H9 (cell line): ENCODE data around the gene TFF3. TPM values are rescaled to one million over a fixed set of nuclear protein-coding genes. Genes with fewer than 3 reads are reported as not detected.

ENCODE experiments used
- DNase-seq: peaks from one replicate; pipeline ENCODE4 v3.0.0-alpha.2; 2017
- H2AFZ ChIP-seq: one replicate; pipeline ENCODE4 v1.6.1; 2013; ENCODE audit warnings: mild to moderate bottlenecking, low read length, control low read depth, moderate library complexity
- H2AK5ac ChIP-seq: 2 replicates; pipeline ENCODE4 v1.6.1; 2013; ENCODE audit warnings: low read length, control low read depth, mixed read lengths; ENCODE audit not compliant: insufficient read length
- H2BK120ac ChIP-seq: one replicate; pipeline ENCODE4 v1.6.1; 2013; ENCODE audit warnings: low read depth, mild to moderate bottlenecking, low read length, control low read depth, inconsistent platforms; ENCODE audit not compliant: poor library complexity, severe bottlenecking
- H2BK12ac ChIP-seq: 2 replicates; pipeline ENCODE4 v1.6.1; 2013; ENCODE audit warnings: low read length, control low read depth, mixed read lengths, low read depth; ENCODE audit not compliant: insufficient read length
- H2BK15ac ChIP-seq: 2 replicates; pipeline ENCODE4 v1.6.1; 2013; ENCODE audit warnings: low read depth, low read length, control low read depth
- H2BK20ac ChIP-seq: one replicate; pipeline ENCODE4 v1.6.1; 2013; ENCODE audit warnings: low read depth, mild to moderate bottlenecking, low read length, control low read depth, inconsistent platforms; ENCODE audit not compliant: poor library complexity, severe bottlenecking
- H2BK5ac ChIP-seq: 2 replicates; pipeline ENCODE4 v1.6.1; 2013; ENCODE audit warnings: low read length, control low read depth, mixed read lengths; ENCODE audit not compliant: insufficient read length
- H3K14ac ChIP-seq: 2 replicates; pipeline ENCODE4 v1.6.1; 2013; ENCODE audit warnings: low read length, control low read depth; ENCODE audit not compliant: insufficient read depth
- H3K18ac ChIP-seq: 2 replicates; pipeline ENCODE4 v1.6.1; 2013; ENCODE audit warnings: low read depth, mild to moderate bottlenecking, mixed read lengths, low read length, control low read depth; ENCODE audit not compliant: insufficient read length
- H3K23ac ChIP-seq: 2 replicates; pipeline ENCODE4 v1.6.1; 2013; ENCODE audit warnings: low read length, control low read depth, mixed read lengths, low read depth; ENCODE audit not compliant: insufficient read length
- H3K23me2 ChIP-seq: 2 replicates; pipeline ENCODE4 v1.6.1; 2013; ENCODE audit warnings: low read depth, mild to moderate bottlenecking, mixed read lengths, low read length, control low read depth; ENCODE audit not compliant: insufficient read length, poor library complexity, severe bottlenecking
- H3K27ac ChIP-seq: 2 replicates; pipeline ENCODE4 v1.5.1; 2013; ENCODE audit warnings: low read length, control low read depth, mixed read lengths, low read depth; ENCODE audit not compliant: insufficient read length
- H3K27me3 ChIP-seq: 2 replicates; pipeline ENCODE4 v1.6.1; 2013; ENCODE audit warnings: low read length, control low read depth, inconsistent platforms; ENCODE audit not compliant: insufficient read depth
- H3K4ac ChIP-seq: 2 replicates; pipeline ENCODE4 v1.6.1; 2013; ENCODE audit warnings: low read depth, mild to moderate bottlenecking, control low read depth, inconsistent platforms, low read length, moderate library complexity
- H3K4me1 ChIP-seq: 2 replicates; pipeline ENCODE4 v1.6.1; 2013; ENCODE audit warnings: low read length, control low read depth, inconsistent platforms; ENCODE audit not compliant: insufficient read depth
- H3K4me2 ChIP-seq: 2 replicates; pipeline ENCODE4 v1.6.1; 2013; ENCODE audit warnings: low read length, control low read depth, mixed read lengths; ENCODE audit not compliant: insufficient read length, insufficient read depth
- H3K56ac ChIP-seq: 2 replicates; pipeline ENCODE4 v1.6.1; 2013; ENCODE audit warnings: low read depth, mild to moderate bottlenecking, mixed read lengths, low read length, control low read depth; ENCODE audit not compliant: insufficient read length
- H3K79me1 ChIP-seq: 2 replicates; pipeline ENCODE4 v1.6.1; 2013; ENCODE audit warnings: low read depth, mild to moderate bottlenecking, moderate library complexity, low read length, control low read depth, inconsistent platforms; ENCODE audit not compliant: insufficient read depth, poor library complexity, severe bottlenecking
- H3K79me2 ChIP-seq: 2 replicates; pipeline ENCODE4 v1.6.1; 2013; ENCODE audit warnings: low read length, control low read depth, inconsistent platforms; ENCODE audit not compliant: insufficient read depth
- H3K9ac ChIP-seq: 2 replicates; pipeline ENCODE4 v1.6.1; 2013; ENCODE audit warnings: low read length, control low read depth, mixed read lengths; ENCODE audit not compliant: insufficient read length; ENCODE audit errors: extremely low read depth
- H3K9me3 ChIP-seq: one replicate; pipeline ENCODE4 v1.6.1; 2013; ENCODE audit warnings: low read depth, low read length, inconsistent platforms; ENCODE audit not compliant: control insufficient read depth
- H3T11ph ChIP-seq: one replicate; pipeline ENCODE4 v1.6.1; 2013; ENCODE audit warnings: mild to moderate bottlenecking, low read length, control low read depth, inconsistent platforms
- H4K20me1 ChIP-seq: one replicate; pipeline ENCODE4 v1.6.1; 2013; ENCODE audit not compliant: control insufficient read depth, insufficient read length, insufficient read depth
- H4K5ac ChIP-seq: 2 replicates; pipeline ENCODE4 v1.6.1; 2013; ENCODE audit warnings: low read depth, mild to moderate bottlenecking, mixed read lengths, low read length, control low read depth; ENCODE audit not compliant: insufficient read length
- H4K8ac ChIP-seq: replicated peaks from 2 replicates; pipeline ENCODE4 v1.6.1; 2013; ENCODE audit warnings: low read length, control low read depth, mixed read lengths, low read depth; ENCODE audit not compliant: insufficient read length
- H4K91ac ChIP-seq: 2 replicates; pipeline ENCODE4 v1.6.1; 2013; ENCODE audit warnings: low read depth, mild to moderate bottlenecking, moderate library complexity, mixed read lengths, low read length, control low read depth; ENCODE audit not compliant: insufficient read length
- H3K27ac Mint-ChIP-seq, 3 experiments: 2 replicates in 2 of 3; 3 replicates in 1 of 3; pipeline ENCODE4 v1.8.0; 2020 to 2021; ENCODE audit warnings: mixed read lengths in 3 of 3, mild to moderate bottlenecking in 1 of 3, moderate library complexity in 1 of 3
- H3K27me3 Mint-ChIP-seq: 2 replicates; pipeline ENCODE4 v1.8.0; 2021; ENCODE audit warnings: low read depth, mild to moderate bottlenecking, moderate library complexity, mixed read lengths
- H3K36me3 Mint-ChIP-seq, 3 experiments: 2 replicates in 2 of 3; 3 replicates in 1 of 3; pipeline ENCODE4 v1.8.0; 2020 to 2021; ENCODE audit warnings: low read depth in 3 of 3, mixed read lengths in 3 of 3; ENCODE audit not compliant: insufficient read depth in 1 of 3
- H3K4me1 Mint-ChIP-seq, 2 experiments: 2 replicates each; pipeline ENCODE4 v1.8.0; 2020; ENCODE audit warnings: mixed read lengths in 2 of 2
- H3K4me3 Mint-ChIP-seq, 2 experiments: 2 replicates in 1 of 2; 3 replicates in 1 of 2; pipeline ENCODE4 v1.8.0; 2020 to 2021; ENCODE audit warnings: mild to moderate bottlenecking in 2 of 2, mixed read lengths in 2 of 2, moderate library complexity in 1 of 2
- H3K9me3 Mint-ChIP-seq, 2 experiments: 2 replicates in 1 of 2; 3 replicates in 1 of 2; pipeline ENCODE4 v1.8.0; 2020; ENCODE audit warnings: mild to moderate bottlenecking in 2 of 2, mixed read lengths in 2 of 2, moderate library complexity in 1 of 2
- CTCF ChIP-seq: fragments of 200-600 bp; sonication (generic); conservative IDR thresholded peaks from 3 replicates; pipeline ENCODE4 v1.8.0; 2021; ENCODE audit warnings: antibody characterized with exemption, mild to moderate bottlenecking
- WGBS: extraction: QIAGEN DNeasy Blood & Tissue Kit; methylation state at CpG from one replicate; pipeline ENCODE4 v1.1.7; 2013; ENCODE audit warnings: missing lambda C conversion rate, low lambda C conversion rate, mixed read lengths; ENCODE audit not compliant: insufficient read length; ENCODE audit errors: extremely low coverage; 5-methylcytosine and 5-hydroxymethylcytosine counted together
- total RNA-seq: library from RNA; stranded (reverse); gene quantifications from 2 replicates; pipeline ENCODE4 v1.2.1, GENCODE V29; 2021

Gene TFF3
- total RNA-seq, 1 experiment from 2014 or later = 1.5 TPM

GRCh38 chr21:42341776-42342542, 26.8 kb upstream of the TFF3 start:
- no CpG with 5 or more reads among the region's 15 CpGs for WGBS
- H2BK12ac ChIP-seq = no peak overlapping the region

More at GRCh38 chr21:42341776-42342542, 26.8 kb upstream of the TFF3 start:
- H3K36me3 Mint-ChIP-seq = no peaks in the 10 kb centered on the region; a peak in 1 of 7 replicates
- H3K4ac ChIP-seq = no peak overlapping the region
- no peak overlapping the region for H2BK20ac ChIP-seq
- no peak overlapping the region for H3K4me2 ChIP-seq
- H3K9me3 ChIP-seq = no peaks in the 10 kb centered on the region
- H4K5ac ChIP-seq = no peak overlapping the region
- H3K9me3 Mint-ChIP-seq = peaks cover 2 to 4% of the 10 kb centered on the region in 2 experiments; a peak in 2 of 5 replicates
- no peak overlapping the region for H3K23ac ChIP-seq
- H4K20me1 ChIP-seq = no peaks in the 10 kb centered on the region
- peaks cover 13 to 16% of the 10 kb centered on the region in 2 experiments for H3K4me1 Mint-ChIP-seq
- no peaks in the 10 kb centered on the region for H3K79me2 ChIP-seq
- no peak for TF ChIP-seq CTCF
- no peaks in the 10 kb centered on the region; the same call in 1 of the 2 replicates for H3K27me3 Mint-ChIP-seq
- no peak overlapping the region for H2AK5ac ChIP-seq
- H2BK15ac ChIP-seq = no peak overlapping the region
- H3K4me3 Mint-ChIP-seq = no peak overlapping the region
- H4K8ac ChIP-seq = no peak overlapping the region
- no peaks in the 10 kb centered on the region for H3K23me2 ChIP-seq
- H2AFZ ChIP-seq = no peak overlapping the region
- H2BK120ac ChIP-seq = no peak overlapping the region
- no peak overlapping the region; a peak in 1 of 7 replicates for H3K27ac Mint-ChIP-seq
- peaks cover 1% of the 10 kb centered on the region; the same call in 1 of the 2 replicates for H3K4me1 ChIP-seq
- no peak overlapping the region for H3K56ac ChIP-seq
- H3K14ac ChIP-seq = no peak overlapping the region
- H3K18ac ChIP-seq = no peak overlapping the region
- no peaks in the 10 kb centered on the region for H3K27me3 ChIP-seq
- no peak overlapping the region for H3K27ac ChIP-seq
- H3T11ph ChIP-seq = no peak overlapping the region
- no peak for DNase-seq
- no peak overlapping the region for H4K91ac ChIP-seq
- no peaks in the 10 kb centered on the region for H3K79me1 ChIP-seq
- no peak overlapping the region for H2BK5ac ChIP-seq
- H3K9ac ChIP-seq = no peak overlapping the region
